Fibroblast of lung (primary cell): ENCODE measurements around the gene SRGAP1.

ENCODE experiments used
- EZH2 ChIP-seq: IDR thresholded peaks from 2 replicates; pipeline ENCODE4 v1.5.1; 2012; ENCODE audit warnings: low read length, control low read depth, mild to moderate bottlenecking; ENCODE audit errors: missing control alignments
- TF ChIP-seq, protein P1 (sequence below), 2 donors: IDR thresholded peaks in 1 of 2; conservative IDR thresholded peaks in 1 of 2; 1 replicate in 1 of 2; 2 replicates in 1 of 2; pipeline ENCODE4 v1.5.1; 2011 to 2012; ENCODE audit warnings: low read length in 2 of 2, control low read depth in 1 of 2, inconsistent platforms in 1 of 2, low read depth in 1 of 2, mild to moderate bottlenecking in 1 of 2

DNA sequence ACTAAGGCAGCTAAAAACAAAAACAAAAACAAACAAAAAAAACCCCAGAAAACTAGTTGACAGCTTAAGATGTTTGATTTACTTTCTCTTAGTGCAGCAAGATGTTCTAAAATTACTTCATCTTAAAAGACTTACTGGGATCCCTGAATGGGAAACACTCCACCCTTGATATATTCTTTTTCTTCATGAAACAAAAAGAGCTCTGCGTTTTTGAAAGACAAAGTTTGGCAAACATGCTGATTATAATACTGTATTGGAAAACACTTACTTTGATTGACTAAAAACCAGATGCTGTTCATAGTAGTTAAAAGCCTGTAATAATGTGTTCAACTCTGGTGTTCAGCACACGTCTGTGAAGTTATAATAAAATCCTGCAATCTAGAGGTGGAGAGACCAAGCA is 136.8 kb downstream of the SRGAP1 start:
- TF ChIP-seq, protein P1, sequence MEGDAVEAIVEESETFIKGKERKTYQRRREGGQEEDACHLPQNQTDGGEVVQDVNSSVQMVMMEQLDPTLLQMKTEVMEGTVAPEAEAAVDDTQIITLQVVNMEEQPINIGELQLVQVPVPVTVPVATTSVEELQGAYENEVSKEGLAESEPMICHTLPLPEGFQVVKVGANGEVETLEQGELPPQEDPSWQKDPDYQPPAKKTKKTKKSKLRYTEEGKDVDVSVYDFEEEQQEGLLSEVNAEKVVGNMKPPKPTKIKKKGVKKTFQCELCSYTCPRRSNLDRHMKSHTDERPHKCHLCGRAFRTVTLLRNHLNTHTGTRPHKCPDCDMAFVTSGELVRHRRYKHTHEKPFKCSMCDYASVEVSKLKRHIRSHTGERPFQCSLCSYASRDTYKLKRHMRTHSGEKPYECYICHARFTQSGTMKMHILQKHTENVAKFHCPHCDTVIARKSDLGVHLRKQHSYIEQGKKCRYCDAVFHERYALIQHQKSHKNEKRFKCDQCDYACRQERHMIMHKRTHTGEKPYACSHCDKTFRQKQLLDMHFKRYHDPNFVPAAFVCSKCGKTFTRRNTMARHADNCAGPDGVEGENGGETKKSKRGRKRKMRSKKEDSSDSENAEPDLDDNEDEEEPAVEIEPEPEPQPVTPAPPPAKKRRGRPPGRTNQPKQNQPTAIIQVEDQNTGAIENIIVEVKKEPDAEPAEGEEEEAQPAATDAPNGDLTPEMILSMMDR (conservative IDR thresholded peaks at IDR 0.05 in 1 of 2, IDR thresholded peaks at IDR 0.05 in 1 of 2; ENCODE audit: low read depth in 1 of 2, low read length in 2 of 2), result no peak
- TF ChIP-seq EZH2, result no peak
